Measurements from ENCODE around the gene SLC26A2. TPM values are rescaled to one million over a fixed set of nuclear protein-coding genes. Genes with fewer than 3 reads are reported as not detected.

SLC26A2 gene
- total RNA-seq, 1 experiment from 2014 or later, result 34.6 TPM

DNA sequence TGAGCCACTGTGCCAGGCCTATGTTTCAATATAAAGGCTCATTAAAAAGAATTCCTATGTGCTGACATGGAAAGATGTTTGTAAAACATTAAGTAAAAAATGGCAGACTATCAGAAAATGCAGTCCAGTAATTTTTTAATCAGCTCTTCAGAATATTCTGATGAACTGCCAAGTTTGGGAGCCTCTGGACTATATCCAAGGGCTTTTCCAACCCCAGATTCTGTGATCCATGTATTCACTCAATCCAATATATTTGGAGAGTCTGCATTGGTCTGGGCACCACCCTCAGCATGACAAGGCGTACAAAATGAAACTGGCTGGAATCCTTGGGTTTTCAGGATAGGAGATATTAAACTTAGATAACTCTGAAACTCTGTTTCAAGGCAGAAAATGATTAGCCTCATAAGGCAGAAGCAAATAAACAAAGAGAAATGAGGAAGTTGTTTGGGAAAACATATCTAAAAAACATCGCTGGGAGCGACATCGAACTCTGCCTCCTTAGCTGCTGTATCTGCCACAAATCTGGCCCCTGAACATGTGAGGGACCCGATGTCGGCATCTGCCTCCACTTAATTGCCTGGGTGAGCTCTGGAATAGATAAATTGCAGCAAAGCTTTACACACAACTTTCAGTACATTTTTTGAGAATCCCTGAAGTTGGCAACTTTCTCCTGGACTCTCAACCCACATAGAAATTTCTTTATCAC lies 30.4 kb upstream of the SLC26A2 start:
- H3K27ac Mint-ChIP-seq (ENCODE audit: unreplicated experiment), result no peak overlapping the region
- intact Hi-C loops (cut with micrococcal nuclease; ENCODE audit: unreplicated experiment), result no loop called here
- TF ChIP-seq, protein P1, sequence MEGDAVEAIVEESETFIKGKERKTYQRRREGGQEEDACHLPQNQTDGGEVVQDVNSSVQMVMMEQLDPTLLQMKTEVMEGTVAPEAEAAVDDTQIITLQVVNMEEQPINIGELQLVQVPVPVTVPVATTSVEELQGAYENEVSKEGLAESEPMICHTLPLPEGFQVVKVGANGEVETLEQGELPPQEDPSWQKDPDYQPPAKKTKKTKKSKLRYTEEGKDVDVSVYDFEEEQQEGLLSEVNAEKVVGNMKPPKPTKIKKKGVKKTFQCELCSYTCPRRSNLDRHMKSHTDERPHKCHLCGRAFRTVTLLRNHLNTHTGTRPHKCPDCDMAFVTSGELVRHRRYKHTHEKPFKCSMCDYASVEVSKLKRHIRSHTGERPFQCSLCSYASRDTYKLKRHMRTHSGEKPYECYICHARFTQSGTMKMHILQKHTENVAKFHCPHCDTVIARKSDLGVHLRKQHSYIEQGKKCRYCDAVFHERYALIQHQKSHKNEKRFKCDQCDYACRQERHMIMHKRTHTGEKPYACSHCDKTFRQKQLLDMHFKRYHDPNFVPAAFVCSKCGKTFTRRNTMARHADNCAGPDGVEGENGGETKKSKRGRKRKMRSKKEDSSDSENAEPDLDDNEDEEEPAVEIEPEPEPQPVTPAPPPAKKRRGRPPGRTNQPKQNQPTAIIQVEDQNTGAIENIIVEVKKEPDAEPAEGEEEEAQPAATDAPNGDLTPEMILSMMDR (IDR thresholded peaks at IDR 0.05; ENCODE audit: unreplicated experiment), result no peak
- no peaks in the 10 kb centered on the region for H3K36me3 Mint-ChIP-seq (ENCODE audit: insufficient read depth, unreplicated experiment)
- no peak for DNase-seq
- H3K27me3 Mint-ChIP-seq (ENCODE audit: unreplicated experiment), result no peaks in the 10 kb centered on the region
- BruUV-seq (replicated peaks), result no TSS peak
- CTCF ChIA-PET, result no interaction called here
- peaks cover 14% of the 10 kb centered on the region for H3K4me1 Mint-ChIP-seq (ENCODE audit: low read depth, unreplicated experiment)
- H3K9me3 Mint-ChIP-seq (ENCODE audit: low read depth, unreplicated experiment), result no peaks in the 10 kb centered on the region
- H3K4me3 Mint-ChIP-seq (ENCODE audit: low read depth, unreplicated experiment), result no peak overlapping the region

DNA sequence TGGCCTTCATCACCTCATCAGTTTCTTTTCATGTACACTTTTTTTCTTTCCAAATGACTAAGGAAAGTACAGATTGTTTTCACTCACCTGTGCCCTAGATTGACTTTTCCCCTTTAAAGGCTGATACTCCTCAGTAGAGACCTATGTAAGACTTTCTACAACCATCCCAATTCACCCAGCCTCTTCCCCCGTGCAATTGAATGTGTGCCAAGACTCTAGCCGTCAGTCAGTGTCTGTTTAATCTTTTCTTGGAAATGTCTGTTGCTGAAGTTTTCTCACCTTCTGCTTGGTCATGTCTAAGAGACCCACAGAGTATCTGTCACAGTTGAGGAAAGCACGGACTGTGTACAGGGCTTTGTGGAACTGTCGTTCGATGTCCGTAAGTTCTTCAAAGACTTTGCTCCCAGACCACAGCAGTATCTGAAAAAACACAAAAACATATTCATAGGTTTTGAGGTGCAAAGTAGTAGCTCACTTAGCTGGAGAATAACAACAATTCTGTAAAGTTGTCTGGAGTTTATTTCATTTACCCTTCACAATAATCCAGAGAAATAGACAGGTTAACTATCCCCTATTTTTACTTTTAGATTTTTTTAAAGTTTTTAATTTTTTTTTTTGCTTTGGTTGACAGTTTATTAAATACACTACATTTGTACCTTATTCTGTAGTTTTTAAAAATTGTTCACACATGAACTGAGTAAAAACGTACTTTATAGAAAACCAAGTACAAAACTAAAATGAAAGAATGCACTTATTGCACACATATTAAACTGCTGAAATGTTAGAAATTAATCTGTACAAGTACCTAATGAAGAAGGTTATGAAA lies 29.6 kb upstream of the SLC26A2 start:
- DNase-seq, result no peak
- TF ChIP-seq, protein P1 (IDR thresholded peaks at IDR 0.05; ENCODE audit: unreplicated experiment), result no peak
- CTCF ChIA-PET, result interaction anchor here (0.5 kb wide), 1 partner anchor 58 kb away, joined by 3 read pairs; no protein-coding TSS in a partner anchor
- Mint-ChIP-seq H3K9me3 (ENCODE audit: low read depth, unreplicated experiment) (no peaks in the 10 kb centered on the region), H3K4me3 (ENCODE audit: low read depth, unreplicated experiment) (no peak overlapping the region), H3K36me3 (ENCODE audit: insufficient read depth, unreplicated experiment) (no peaks in the 10 kb centered on the region), H3K27ac (ENCODE audit: unreplicated experiment) (no peak overlapping the region), H3K4me1 (ENCODE audit: low read depth, unreplicated experiment) (peaks cover 20% of the 10 kb centered on the region), H3K27me3 (ENCODE audit: unreplicated experiment) (no peaks in the 10 kb centered on the region)
- no TSS peak for BruUV-seq (replicated peaks)
- intact Hi-C loops (cut with micrococcal nuclease; ENCODE audit: unreplicated experiment), result no loop called here

GRCh38 chr5:149931992-149932436 lies 28.5 kb upstream of the SLC26A2 start:
- H3K4me3 Mint-ChIP-seq (ENCODE audit: low read depth, unreplicated experiment), result no peak overlapping the region
- no peaks in the 10 kb centered on the region for H3K36me3 Mint-ChIP-seq (ENCODE audit: insufficient read depth, unreplicated experiment)
- H3K27ac Mint-ChIP-seq (ENCODE audit: unreplicated experiment), result no peak overlapping the region
- peaks cover 31% of the 10 kb centered on the region for H3K4me1 Mint-ChIP-seq (ENCODE audit: low read depth, unreplicated experiment)
- TF ChIP-seq, protein P1 (IDR thresholded peaks at IDR 0.05; ENCODE audit: unreplicated experiment), result no peak
- H3K27me3 Mint-ChIP-seq (ENCODE audit: unreplicated experiment), result no peaks in the 10 kb centered on the region
- BruUV-seq (replicated peaks), result no TSS peak
- H3K9me3 Mint-ChIP-seq (ENCODE audit: low read depth, unreplicated experiment), result no peaks in the 10 kb centered on the region
- no peak for DNase-seq
- intact Hi-C loops (cut with micrococcal nuclease; ENCODE audit: unreplicated experiment), result no loop called here
- CTCF ChIA-PET, result no interaction called here

- BruUV-seq (replicated peaks), result no TSS peak
- no peak overlapping the region for H3K4me3 Mint-ChIP-seq (ENCODE audit: low read depth, unreplicated experiment)
- H3K9me3 Mint-ChIP-seq (ENCODE audit: low read depth, unreplicated experiment), result no peaks in the 10 kb centered on the region
- CTCF ChIA-PET, result interaction anchor here (0.7 kb wide), 1 partner anchor 29 kb away, joined by 3 read pairs; no protein-coding TSS in a partner anchor
- H3K27me3 Mint-ChIP-seq (ENCODE audit: unreplicated experiment), result no peaks in the 10 kb centered on the region
- intact Hi-C loops (cut with micrococcal nuclease; ENCODE audit: unreplicated experiment), result no loop called here
- TF ChIP-seq, protein P1 (IDR thresholded peaks at IDR 0.05; ENCODE audit: unreplicated experiment), result no peak
- no peaks in the 10 kb centered on the region for H3K36me3 Mint-ChIP-seq (ENCODE audit: insufficient read depth, unreplicated experiment)
- H3K4me1 Mint-ChIP-seq (ENCODE audit: low read depth, unreplicated experiment), result peaks cover 38% of the 10 kb centered on the region
- no peak for DNase-seq
- no peak overlapping the region for H3K27ac Mint-ChIP-seq (ENCODE audit: unreplicated experiment)
Observed at GRCh38 chr5:149932445-149933350, 27.9 kb upstream of the SLC26A2 start.

Data from Calu3 (cell line).